Measurements from ENCODE around the gene IL22.
A peak's percentile ranks its signal among the peaks of the same experiment; 100 is the strongest.

Gene IL22

GRCh38 chr12:68237619-68238018, 15.8 kb downstream of the IL22 start:
- no peak for TF ChIP-seq CTCF (IDR thresholded peaks at IDR 0.05; ENCODE audit: low read depth, low read length)
- H3K4me3 ChIP-seq (ENCODE audit: low read depth, low read length), result no peak overlapping the region

GRCh38 chr12:68237078-68237477, 16.3 kb downstream of the IL22 start:
- peak overlapping the region; percentile 35 for H3K4me3 ChIP-seq (ENCODE audit: low read depth, low read length)
- no peak for TF ChIP-seq CTCF (IDR thresholded peaks at IDR 0.05; ENCODE audit: low read depth, low read length)

- peak overlapping the region; percentile 35 for H3K4me3 ChIP-seq (ENCODE audit: low read depth, low read length)
Observed at GRCh38 chr12:68236421-68237059, 16.9 kb downstream of the IL22 start.

GRCh38 chr12:68235576-68235975, 17.8 kb downstream of the IL22 start:
- no peak for TF ChIP-seq CTCF (IDR thresholded peaks at IDR 0.05; ENCODE audit: low read depth, low read length)
- no peak overlapping the region for H3K4me3 ChIP-seq (ENCODE audit: low read depth, low read length)

More at GRCh38 chr12:68236421-68237059, 16.9 kb downstream of the IL22 start:
- TF ChIP-seq CTCF (IDR thresholded peaks at IDR 0.05; ENCODE audit: low read depth, low read length), result no peak

GRCh38 chr12:68234140-68234539, 19.3 kb downstream of the IL22 start:
- TF ChIP-seq CTCF (IDR thresholded peaks at IDR 0.05; ENCODE audit: low read depth, low read length), result no peak
- no peak overlapping the region for H3K4me3 ChIP-seq (ENCODE audit: low read depth, low read length)

GRCh38 chr12:68233498-68233897, 19.9 kb downstream of the IL22 start:
- no peak overlapping the region for H3K4me3 ChIP-seq (ENCODE audit: low read depth, low read length)
- no peak for TF ChIP-seq CTCF (IDR thresholded peaks at IDR 0.05; ENCODE audit: low read depth, low read length)

- no peak for TF ChIP-seq CTCF (IDR thresholded peaks at IDR 0.05; ENCODE audit: low read depth, low read length)
- H3K4me3 ChIP-seq (ENCODE audit: low read depth, low read length), result no peak overlapping the region
Observed at GRCh38 chr12:68231691-68232090, 21.7 kb downstream of the IL22 start.

All from WI38 (cell line).